IPS-15b (cell line): ENCODE measurements around the gene FGD5.

Experiments
- H3K27me3 ChIP-seq: one replicate; pipeline ENCODE4 v1.6.1; 2013; ENCODE audit warnings: low read length; ENCODE audit not compliant: control insufficient read depth, insufficient read depth
- H3K36me3 ChIP-seq: one replicate; pipeline ENCODE4 v1.6.1; 2013; ENCODE audit warnings: low read length; ENCODE audit not compliant: control insufficient read depth, insufficient read depth
- H3K4me1 ChIP-seq: one replicate; pipeline ENCODE4 v1.6.1; 2013; ENCODE audit warnings: mild to moderate bottlenecking, low read length; ENCODE audit not compliant: control insufficient read depth, insufficient read depth
- H3K4me3 ChIP-seq: one replicate; pipeline ENCODE4 v1.5.1; 2013; ENCODE audit warnings: low read depth, low read length
- H3K9ac ChIP-seq: one replicate; pipeline ENCODE4 v1.6.1; 2013; ENCODE audit warnings: low read depth, mild to moderate bottlenecking, low read length
- H3K9me3 ChIP-seq: one replicate; pipeline ENCODE4 v1.6.1; 2013; ENCODE audit warnings: mild to moderate bottlenecking, low read length; ENCODE audit not compliant: control insufficient read depth, insufficient read depth

Gene FGD5

GRCh38 chr3:14921811-14922705 lies 103.3 kb downstream of the FGD5 start:
- H3K9me3 ChIP-seq = no peaks in the 10 kb centered on the region
- H3K4me1 ChIP-seq = peaks cover 2% of the 10 kb centered on the region
- no peak overlapping the region for H3K9ac ChIP-seq
- H3K4me3 ChIP-seq = no peak overlapping the region
- no peaks in the 10 kb centered on the region for H3K36me3 ChIP-seq
- no peaks in the 10 kb centered on the region for H3K27me3 ChIP-seq

GRCh38 chr3:14922863-14923262 lies 104.1 kb downstream of the FGD5 start:
- H3K4me3 ChIP-seq = no peak overlapping the region
- no peaks in the 10 kb centered on the region for H3K9me3 ChIP-seq
- no peaks in the 10 kb centered on the region for H3K27me3 ChIP-seq
- peaks cover 2% of the 10 kb centered on the region for H3K4me1 ChIP-seq
- no peaks in the 10 kb centered on the region for H3K36me3 ChIP-seq
- H3K9ac ChIP-seq = no peak overlapping the region

GRCh38 chr3:14923476-14923875 lies 104.7 kb downstream of the FGD5 start:
- peaks cover 2% of the 10 kb centered on the region for H3K4me1 ChIP-seq
- no peak overlapping the region for H3K9ac ChIP-seq
- no peaks in the 10 kb centered on the region for H3K36me3 ChIP-seq
- no peak overlapping the region for H3K4me3 ChIP-seq
- no peaks in the 10 kb centered on the region for H3K27me3 ChIP-seq
- H3K9me3 ChIP-seq = no peaks in the 10 kb centered on the region

GRCh38 chr3:14925729-14926591 lies 107.2 kb downstream of the FGD5 start:
- no peaks in the 10 kb centered on the region for H3K27me3 ChIP-seq
- no peak overlapping the region for H3K4me3 ChIP-seq
- H3K36me3 ChIP-seq = no peaks in the 10 kb centered on the region
- H3K9ac ChIP-seq = no peak overlapping the region
- peaks cover under 1% of the 10 kb centered on the region for H3K4me1 ChIP-seq
- H3K9me3 ChIP-seq = no peaks in the 10 kb centered on the region

- Histone ChIP-seq H3K9ac (no peak overlapping the region), H3K4me3 (no peak overlapping the region)
Observed at GRCh38 chr3:14926592-14926991, 107.8 kb downstream of the FGD5 start.

GRCh38 chr3:14927308-14927707 lies 108.5 kb downstream of the FGD5 start:
- H3K4me3 ChIP-seq = no peak overlapping the region
- H3K9ac ChIP-seq = no peak overlapping the region
- no peaks in the 10 kb centered on the region for H3K36me3 ChIP-seq
- H3K4me1 ChIP-seq = no peaks in the 10 kb centered on the region
- no peaks in the 10 kb centered on the region for H3K9me3 ChIP-seq
- no peaks in the 10 kb centered on the region for H3K27me3 ChIP-seq

More at GRCh38 chr3:14926592-14926991, 107.8 kb downstream of the FGD5 start:
- H3K4me1 ChIP-seq = no peaks in the 10 kb centered on the region
- no peaks in the 10 kb centered on the region for H3K27me3 ChIP-seq
- H3K9me3 ChIP-seq = no peaks in the 10 kb centered on the region
- H3K36me3 ChIP-seq = no peaks in the 10 kb centered on the region

- H3K36me3 ChIP-seq = no peaks in the 10 kb centered on the region
- H3K4me3 ChIP-seq = no peak overlapping the region
- no peaks in the 10 kb centered on the region for H3K27me3 ChIP-seq
- no peaks in the 10 kb centered on the region for H3K9me3 ChIP-seq
- no peaks in the 10 kb centered on the region for H3K4me1 ChIP-seq
- no peak overlapping the region for H3K9ac ChIP-seq
Observed at GRCh38 chr3:14929310-14930074, 110.7 kb downstream of the FGD5 start.

GRCh38 chr3:14933820-14934425 lies 115.2 kb downstream of the FGD5 start:
- Histone ChIP-seq H3K9me3 (no peaks in the 10 kb centered on the region), H3K4me1 (no peaks in the 10 kb centered on the region), H3K36me3 (no peaks in the 10 kb centered on the region), H3K27me3 (no peaks in the 10 kb centered on the region), H3K9ac (no peak overlapping the region), H3K4me3 (no peak overlapping the region)

- H3K9ac ChIP-seq = no peak overlapping the region
- H3K4me3 ChIP-seq = no peak overlapping the region
- no peaks in the 10 kb centered on the region for H3K9me3 ChIP-seq
- no peaks in the 10 kb centered on the region for H3K4me1 ChIP-seq
- H3K27me3 ChIP-seq = no peaks in the 10 kb centered on the region
- no peaks in the 10 kb centered on the region for H3K36me3 ChIP-seq
Observed at GRCh38 chr3:14935592-14936345, 117.0 kb downstream of the FGD5 start.

GRCh38 chr3:14938954-14939353 lies 120.2 kb downstream of the FGD5 start:
- Histone ChIP-seq H3K4me1 (no peaks in the 10 kb centered on the region), H3K27me3 (no peaks in the 10 kb centered on the region), H3K9ac (no peak overlapping the region)

More at GRCh38 chr3:14938954-14939353, 120.2 kb downstream of the FGD5 start:
- no peak overlapping the region for H3K4me3 ChIP-seq
- H3K36me3 ChIP-seq = no peaks in the 10 kb centered on the region
- no peaks in the 10 kb centered on the region for H3K9me3 ChIP-seq
